Fibroblast of villous mesenchyme (primary cell): ENCODE data around the gene CAPN1. TPM values are rescaled to one million over a fixed set of nuclear protein-coding genes. Genes with fewer than 3 reads are reported as not detected.

Experiments
- DNase-seq: peaks from one replicate; pipeline ENCODE4 v3.0.0-alpha.2; 2010; ENCODE audit warnings: low read depth
- H3K4me3 ChIP-seq: 2 replicates; pipeline ENCODE4 v1.5.1; 2011; ENCODE audit warnings: low read depth, mild to moderate bottlenecking, low read length
- CTCF ChIP-seq: IDR thresholded peaks from 2 replicates; pipeline ENCODE4 v1.5.1; 2012; ENCODE audit warnings: low read depth, mild to moderate bottlenecking, low read length; ENCODE audit not compliant: insufficient read depth
- total RNA-seq: library from RNA; depleted of rRNA; stranded (reverse); fragments of >200 nt; gene quantifications from 2 replicates; pipeline ENCODE4 v1.2.3, GENCODE V29; 2012

CAPN1 gene
- total RNA-seq, result 123 and 133 TPM in 2 replicates

- TF ChIP-seq CTCF, result no peak
- peak within 1 kb of the TSS; percentile 71 for H3K4me3 ChIP-seq
- DNase-seq, result peak; percentile 91
Observed at GRCh38 chr11:65181569-65182257, at the start of gene CAPN1. Gene CAPN1, plus strand, starts transcription at chr11:65181928. Its CDS starts 774 bp downstream, at chr11:65182702.

GRCh38 chr11:65132238-65132987, 49.3 kb upstream of the CAPN1 start:
- no peak overlapping the region for H3K4me3 ChIP-seq
- no peak for DNase-seq
- TF ChIP-seq CTCF, result no peak

- no peak for TF ChIP-seq CTCF
- no peak for DNase-seq
- peak overlapping the region; percentile 90 for H3K4me3 ChIP-seq
Observed at GRCh38 chr11:65132988-65133700, 48.6 kb upstream of the CAPN1 start.

- H3K4me3 ChIP-seq, result peak overlapping the region; percentile 90
- no peak for DNase-seq
- no peak for TF ChIP-seq CTCF
Observed at GRCh38 chr11:65133724-65134123, 48.0 kb upstream of the CAPN1 start.

- H3K4me3 ChIP-seq, result peak within 1 kb of the TSS; percentile 90
- TF ChIP-seq CTCF, result no peak
- peak; percentile 91 for DNase-seq
Observed at GRCh38 chr11:65134240-65134951, 47.3 kb upstream of the CAPN1 start, which contains the start of gene SYVN1. Gene SYVN1, minus strand, starts transcription at chr11:65134519. Its CDS starts 918 bp downstream, at chr11:65133601.

GRCh38 chr11:65134952-65135632, 46.6 kb upstream of the CAPN1 start:
- H3K4me3 ChIP-seq, result peak overlapping the region; percentile 90
- peak; percentile 98 for DNase-seq
- no peak for TF ChIP-seq CTCF
